GM12878 (cell line): Measurements from ENCODE around the gene TPP2. TPM values are rescaled to one million over a fixed set of nuclear protein-coding genes. Genes with fewer than 3 reads are reported as not detected.

Experiments used
- ATAC-seq: fragments of 200-7000 bp; cut with Tn5 transposase; 3 replicates; pipeline ENCODE4 v1.9.1; 2020; ENCODE audit warnings: mild to moderate bottlenecking, moderate library complexity
- BruUV-seq: library from RNA; stranded (reverse); fragments of 400-500 nt; replicated peaks from 2 replicates; lab custom pipeline; 2021; lab: Mats Ljungman, UMichigan
- CTCF ChIA-PET: fragments of 300-600 bp; sonication (Branson Sonifier 250); formaldehyde crosslinking; extraction: SDS; loops from one replicate; lab custom pipeline; 2021; ENCODE audit warnings: inconsistent platforms; lab: Yijun Ruan, JAX
- POLR2A ChIA-PET: fragments of 350-600 bp; formaldehyde crosslinking; extraction: SDS; loops from one replicate; lab custom pipeline; 2021; ENCODE audit warnings: inconsistent platforms; lab: Charles Lee
- RAD21 ChIA-PET: fragments of 300-600 bp; sonication (Branson Sonifier 250); formaldehyde crosslinking; loops from one replicate; lab custom pipeline; 2023; ENCODE audit warnings: antibody characterized with exemption; ENCODE audit not compliant: unreplicated experiment; lab: Charles Lee
- SMC1A ChIA-PET: fragments of 300-600 bp; sonication (Branson Sonifier 250); formaldehyde crosslinking; loops from one replicate; lab custom pipeline; 2023; ENCODE audit not compliant: unreplicated experiment, uncharacterized antibody; lab: Charles Lee
- DNase-seq: peaks from one replicate; pipeline ENCODE4 v3.0.0-alpha.2; 2011; ENCODE audit warnings: low read depth, low spot score
- FAIRE-seq: peaks from 3 replicates; lab custom pipeline; 2011; peaks lifted over from hg19 to GRCh38; lab: Jason Lieb, UNC
- H2AFZ ChIP-seq: 2 replicates; pipeline ENCODE4 v1.6.0; 2011; ENCODE audit warnings: low read depth, low read length, control low read depth; ENCODE audit not compliant: control insufficient read depth
- H3K27ac ChIP-seq: 2 replicates; pipeline ENCODE4 v1.5.1; 2011; ENCODE audit warnings: control low read depth; ENCODE audit not compliant: control insufficient read depth, insufficient read depth
- H3K27me3 ChIP-seq, 2 experiments: replicated peaks in 1 of 2; 2 replicates each; pipeline versions ENCODE4 v1.6.0 to v1.6.1; 2011; ENCODE audit warnings: low read length in 1 of 2; ENCODE audit not compliant: control insufficient read depth in 2 of 2, insufficient read depth in 2 of 2
- H3K36me3 ChIP-seq, 2 experiments: 2 replicates each; pipeline ENCODE4 v1.5.1; 2011; ENCODE audit warnings: low read length in 1 of 2; ENCODE audit not compliant: control insufficient read depth in 2 of 2, insufficient read depth in 2 of 2
- H3K4me1 ChIP-seq: 2 replicates; pipeline ENCODE4 v1.6.1; 2011; ENCODE audit warnings: mild to moderate bottlenecking, low read length, moderate library complexity, mixed read lengths; ENCODE audit not compliant: control insufficient read depth, insufficient read depth
- H3K4me2 ChIP-seq: 2 replicates; pipeline ENCODE4 v1.6.0; 2011; ENCODE audit warnings: control low read depth; ENCODE audit not compliant: control insufficient read depth, insufficient read depth
- H3K4me3 ChIP-seq: fragments of 200-600 bp; sonication (generic); 2 replicates; pipeline ENCODE4 v1.5.1; 2016
- H3K79me2 ChIP-seq: 2 replicates; pipeline ENCODE4 v1.6.0; 2011; ENCODE audit warnings: low read length; ENCODE audit not compliant: control insufficient read depth, insufficient read depth
- H3K9ac ChIP-seq: 2 replicates; pipeline ENCODE4 v1.8.0; 2011; ENCODE audit warnings: low read length, control low read depth, mixed read lengths; ENCODE audit not compliant: control insufficient read depth, insufficient read depth
- H3K9me3 ChIP-seq: replicated peaks from 3 replicates; pipeline ENCODE4 v1.5.1; 2011; ENCODE audit warnings: mild to moderate bottlenecking, low read length; ENCODE audit not compliant: control insufficient read depth, insufficient read depth
- H4K20me1 ChIP-seq: 2 replicates; pipeline ENCODE4 v1.6.0; 2011; ENCODE audit not compliant: control insufficient read depth, insufficient read depth
- BACH1 ChIP-seq: fragments of 450-650 bp; IDR thresholded peaks from 2 replicates; pipeline ENCODE4 v1.6.1; 2017; ENCODE audit warnings: mild to moderate bottlenecking, borderline replicate concordance
- E2F4 ChIP-seq: IDR thresholded peaks from 2 replicates; pipeline ENCODE4 v1.6.1; 2012; ENCODE audit warnings: low read depth, low read length, improper control_type of control experiment
- E4F1 ChIP-seq: fragments of 450-650 bp; IDR thresholded peaks from 2 replicates; pipeline ENCODE4 v1.6.1; 2018; ENCODE audit warnings: borderline replicate concordance, mild to moderate bottlenecking; ENCODE audit not compliant: partially characterized antibody
- ELK1 ChIP-seq: IDR thresholded peaks from 2 replicates; pipeline ENCODE4 v1.6.1; 2012; ENCODE audit warnings: low read depth, low read length, improper control_type of control experiment
- GABPA ChIP-seq: IDR thresholded peaks from 2 replicates; pipeline ENCODE4 v1.6.1; 2014; ENCODE audit warnings: antibody characterized with exemption, low read depth, mild to moderate bottlenecking, inconsistent platforms
- LARP7 ChIP-seq: fragments of 450-650 bp; IDR thresholded peaks from 2 replicates; pipeline ENCODE4 v1.6.1; 2017; ENCODE audit warnings: mild to moderate bottlenecking
- MYB ChIP-seq: fragments of 150-350 bp; IDR thresholded peaks from 2 replicates; pipeline ENCODE4 v1.6.1; 2014; ENCODE audit warnings: mild to moderate bottlenecking, low read depth, low read length, borderline replicate concordance
- PAX5 ChIP-seq: IDR thresholded peaks from 2 replicates; pipeline ENCODE4 v1.6.1; 2011; ENCODE audit warnings: low read depth, low read length, borderline replicate concordance
- RELB ChIP-seq: fragments of 450-650 bp; IDR thresholded peaks from 2 replicates; pipeline ENCODE4 v1.6.1; 2017; ENCODE audit warnings: low read depth, mild to moderate bottlenecking, moderate library complexity
- YBX1 ChIP-seq: fragments of 450-650 bp; IDR thresholded peaks from 2 replicates; pipeline ENCODE4 v1.6.1; 2016; ENCODE audit warnings: antibody characterized with exemption
- ZBTB40 ChIP-seq: fragments of 450-650 bp; IDR thresholded peaks from 2 replicates; pipeline ENCODE4 v1.6.1; 2016; ENCODE audit warnings: mild to moderate bottlenecking, moderate library complexity, borderline replicate concordance
- ZNF384 ChIP-seq: IDR thresholded peaks from 2 replicates; pipeline ENCODE4 v1.6.1; 2012; ENCODE audit warnings: low read depth, mild to moderate bottlenecking, low read length, improper control_type of control experiment, borderline replicate concordance
- WGBS: methylation state at CpG from one replicate; pipeline ENCODE4 v1.1.6; 2016; ENCODE audit warnings: low lambda C conversion rate; ENCODE audit not compliant: insufficient replicate concordance, insufficient coverage; ENCODE audit errors: missing lambda C conversion rate; 5-methylcytosine and 5-hydroxymethylcytosine counted together
- in situ Hi-C: fragments of 300-500 bp; cut with MboI; formaldehyde crosslinking; loops from 9 replicates; pipeline ENCODE4 v1.14.3; 2018; ENCODE audit warnings: mixed read lengths
- intact Hi-C: fragments of 100-400 bp; cut with micrococcal nuclease; formaldehyde crosslinking; loops from one replicate; pipeline ENCODE4 v1.14.2; 2022; ENCODE audit not compliant: unreplicated experiment
- polyA plus RNA-seq, 11 experiments: library from polyadenylated mRNA; depleted of rRNA in 4 of 11; unstranded in 6 of 11; stranded (reverse) in 5 of 11; fragments of >200 nt; fragmentation: Nextera tagmentation in 4 of 11; fragmentation: Illumina TruSeq in 1 of 11; extraction: Ambion mirVana in 4 of 11; extraction: Trizol in 1 of 11; gene quantifications; 1 replicate in 1 of 11; 2 replicates in 10 of 11; pipeline versions ENCODE4 v1.2.1 to v1.2.3, GENCODE V29; 2011 to 2016; ENCODE audit warnings: inconsistent platforms in 2 of 11, missing spikeins in 2 of 11, low read depth in 1 of 11
- total RNA-seq, 4 experiments: library from RNA; depleted of rRNA in 3 of 4; stranded (reverse); fragments of >200 nt in 3 of 4; fragmentation: Illumina TruSeq in 1 of 4; extraction: Trizol in 1 of 4; gene quantifications; 2 replicates each; pipeline versions ENCODE4 v1.2.1 to v1.2.3, GENCODE V29; 2013 to 2021

Gene TPP2
- total and polyA plus RNA-seq, 10 of the 15 experiments (the other 5 are each of a cell fraction or from before 2014, with no cell fraction given): 18.4 to 82.3 (median 55.4) TPM

- 55% methylated on average over 14 of the region's 14 CpGs for WGBS
- Histone ChIP-seq H3K27ac (no peak overlapping the region), H3K9me3 (no peaks in the 10 kb centered on the region), H3K79me2 (no peaks in the 10 kb centered on the region), H3K36me3 (no peaks in the 10 kb centered on the region), H3K4me1 (no peaks in the 10 kb centered on the region), H3K27me3 (no peaks in the 10 kb centered on the region), H3K9ac (no peak overlapping the region), H3K4me2 (no peak overlapping the region), H2AFZ (no peak overlapping the region), H4K20me1 (no peaks in the 10 kb centered on the region), H3K4me3 (no peak overlapping the region)
- ATAC-seq (no peak), DNase-seq (no peak), FAIRE-seq (no peak)
- RAD21 ChIA-PET: no interaction called here
- intact Hi-C loops: no loop called here
- in situ Hi-C loops: no loop called here
- POLR2A ChIA-PET: interaction anchor here (1.2 kb wide), 1 partner anchor 9 kb away, joined by 3 read pairs; no protein-coding TSS in a partner anchor
- BruUV-seq: no TSS peak
- CTCF ChIA-PET: no interaction called here
- SMC1A ChIA-PET: no interaction called here
- TF ChIP-seq ELK1 (no peak), RELB (no peak), ZNF384 (no peak), MYB (no peak), BACH1 (no peak), LARP7 (no peak), E4F1 (no peak), ZBTB40 (no peak), PAX5 (no peak), GABPA (no peak), E2F4 (no peak), YBX1 (no peak)
Measured at GRCh38 chr13:102700088-102701031, 103.6 kb downstream of the TPP2 start.
